ENCODE measurements around the gene IRF7.
"Not testable (repeated sequence)": the region's sequence is repeated elsewhere in the genome, so short reads cannot be mapped to it uniquely, and the experiment has no call there.

Gene IRF7

GRCh38 chr11:579830-580601 is 35.7 kb downstream of the IRF7 start:
- DNase-seq, result no peak

- DNase-seq, result no peak
Observed at GRCh38 chr11:578276-579035, 37.3 kb downstream of the IRF7 start.

- no peak for DNase-seq
Observed at GRCh38 chr11:577611-577894, 38.2 kb downstream of the IRF7 start.

- DNase-seq, result no peak
Observed at GRCh38 chr11:576811-577610, 38.7 kb downstream of the IRF7 start.

- peak; percentile 99 for DNase-seq
Observed at GRCh38 chr11:575996-576768, 39.6 kb downstream of the IRF7 start, which contains the start of gene PHRF1. Gene PHRF1 (plus strand): TSS chr11:576470. CDS start chr11:581513, 5,043 bp downstream.

GRCh38 chr11:575313-575995 is 40.3 kb downstream of the IRF7 start:
- DNase-seq, result peak; percentile 88

- DNase-seq, result no peak
Observed at GRCh38 chr11:574632-575312, 41.0 kb downstream of the IRF7 start.

- not testable (repeated sequence) for DNase-seq
Observed at GRCh38 chr11:574031-574570, 41.6 kb downstream of the IRF7 start.

GRCh38 chr11:573146-573759 is 42.5 kb downstream of the IRF7 start:
- no peak for DNase-seq

GRCh38 chr11:571802-572185 is 44.0 kb downstream of the IRF7 start:
- DNase-seq, result no peak

GRCh38 chr11:569158-569885 is 46.4 kb downstream of the IRF7 start:
- DNase-seq, result peak; percentile 62

- DNase-seq, result peak; percentile 80
Observed at GRCh38 chr11:568306-569157, 47.2 kb downstream of the IRF7 start.

- DNase-seq, result peak; percentile 53
Observed at GRCh38 chr11:567629-568292, 48.0 kb downstream of the IRF7 start.

GRCh38 chr11:567011-567628 is 48.6 kb downstream of the IRF7 start:
- no peak for DNase-seq

GRCh38 chr11:565921-566509 is 49.7 kb downstream of the IRF7 start:
- no peak for DNase-seq

GRCh38 chr11:563812-564578 is 51.8 kb downstream of the IRF7 start:
- no peak for DNase-seq

All from right kidney (tissue), 1 donor.